Measurements from ENCODE around the gene SERPINA1. TPM values are rescaled to one million over a fixed set of nuclear protein-coding genes. Genes with fewer than 3 reads are reported as not detected.
A peak's percentile ranks its signal among the peaks of the same experiment; 100 is the strongest.

Gene SERPINA1
- total RNA-seq, 1 donor from 2014 or later: not detected

- DNase-seq (ENCODE audit: low read depth in 2 of 2): no peak
Observed at GRCh38 chr14:94383777-94384176, 4.6 kb downstream of the SERPINA1 start.

DNA sequence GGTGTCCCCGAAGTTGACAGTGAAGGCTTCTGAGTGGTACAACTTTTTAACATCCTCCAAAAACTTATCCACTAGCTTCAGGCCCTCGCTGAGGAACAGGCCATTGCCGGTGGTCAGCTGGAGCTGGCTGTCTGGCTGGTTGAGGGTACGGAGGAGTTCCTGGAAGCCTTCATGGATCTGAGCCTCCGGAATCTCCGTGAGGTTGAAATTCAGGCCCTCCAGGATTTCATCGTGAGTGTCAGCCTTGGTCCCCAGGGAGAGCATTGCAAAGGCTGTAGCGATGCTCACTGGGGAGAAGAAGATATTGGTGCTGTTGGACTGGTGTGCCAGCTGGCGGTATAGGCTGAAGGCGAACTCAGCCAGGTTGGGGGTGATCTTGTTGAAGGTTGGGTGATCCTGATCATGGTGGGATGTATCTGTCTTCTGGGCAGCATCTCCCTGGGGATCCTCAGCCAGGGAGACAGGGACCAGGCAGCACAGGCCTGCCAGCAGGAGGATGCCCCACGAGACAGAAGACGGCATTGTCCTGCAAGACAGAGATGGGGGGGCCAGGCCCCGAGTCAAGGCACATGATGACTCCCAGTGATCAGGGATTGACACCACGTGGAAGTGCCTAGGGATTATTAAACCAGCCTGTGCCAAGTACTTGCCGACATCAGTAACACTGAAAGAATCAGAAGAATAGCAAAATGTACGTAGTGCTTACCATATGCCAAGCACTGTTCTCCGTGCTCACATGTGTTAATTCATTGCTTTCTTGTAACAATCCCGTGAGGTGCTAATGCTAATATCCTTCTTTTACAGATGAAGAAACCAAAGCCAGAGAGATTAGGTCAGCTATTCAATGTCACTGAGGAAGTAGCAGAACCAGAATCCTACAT, 5.4 kb downstream of the SERPINA1 start:
- DNase-seq (ENCODE audit: low read depth in 2 of 2): no peak

- no peak for DNase-seq (ENCODE audit: low read depth in 2 of 2)
Observed at GRCh38 chr14:94382099-94382715, 6.2 kb downstream of the SERPINA1 start.

DNA sequence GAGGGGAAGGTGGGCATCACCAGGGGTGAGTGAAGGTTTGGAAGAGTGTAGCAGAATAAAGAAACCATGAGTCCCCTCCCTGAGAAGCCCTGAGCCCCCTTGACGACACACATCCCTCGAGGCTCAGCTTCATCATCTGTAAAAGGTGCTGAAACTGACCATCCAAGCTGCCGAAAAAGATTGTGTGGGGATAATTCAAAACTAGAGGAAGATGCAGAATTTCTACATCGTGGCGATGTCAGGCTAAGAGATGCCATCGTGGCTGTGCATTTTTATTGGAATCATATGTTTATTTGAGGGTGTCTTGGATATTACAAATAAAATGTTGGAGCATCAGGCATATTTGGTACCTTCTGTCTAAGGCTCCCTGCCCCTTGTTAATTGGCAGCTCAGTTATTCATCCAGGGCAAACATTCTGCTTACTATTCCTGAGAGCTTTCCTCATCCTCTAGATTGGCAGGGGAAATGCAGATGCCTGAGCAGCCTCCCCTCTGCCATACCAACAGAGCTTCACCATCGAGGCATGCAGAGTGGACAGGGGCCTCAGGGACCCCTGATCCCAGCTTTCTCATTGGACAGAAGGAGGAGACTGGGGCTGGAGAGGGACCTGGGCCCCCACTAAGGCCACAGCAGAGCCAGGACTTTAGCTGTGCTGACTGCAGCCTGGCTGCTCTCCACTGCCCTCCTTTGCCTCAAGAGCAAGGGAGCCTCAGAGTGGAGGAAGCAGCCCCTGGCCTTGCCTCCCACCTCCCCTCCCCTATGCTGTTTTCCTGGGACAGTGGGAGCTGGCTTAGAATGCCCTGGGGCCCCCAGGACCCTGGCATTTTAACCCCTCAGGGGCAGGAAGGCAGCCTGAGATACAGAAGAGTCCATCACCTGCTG, 7.0 kb downstream of the SERPINA1 start:
- DNase-seq (ENCODE audit: low read depth in 2 of 2): no peak

- no peak for DNase-seq (ENCODE audit: low read depth in 2 of 2)
Observed at GRCh38 chr14:94380225-94381148, 7.9 kb downstream of the SERPINA1 start.

GRCh38 chr14:94379291-94380224, 8.8 kb downstream of the SERPINA1 start:
- DNase-seq (ENCODE audit: low read depth in 2 of 2): no peak

DNA sequence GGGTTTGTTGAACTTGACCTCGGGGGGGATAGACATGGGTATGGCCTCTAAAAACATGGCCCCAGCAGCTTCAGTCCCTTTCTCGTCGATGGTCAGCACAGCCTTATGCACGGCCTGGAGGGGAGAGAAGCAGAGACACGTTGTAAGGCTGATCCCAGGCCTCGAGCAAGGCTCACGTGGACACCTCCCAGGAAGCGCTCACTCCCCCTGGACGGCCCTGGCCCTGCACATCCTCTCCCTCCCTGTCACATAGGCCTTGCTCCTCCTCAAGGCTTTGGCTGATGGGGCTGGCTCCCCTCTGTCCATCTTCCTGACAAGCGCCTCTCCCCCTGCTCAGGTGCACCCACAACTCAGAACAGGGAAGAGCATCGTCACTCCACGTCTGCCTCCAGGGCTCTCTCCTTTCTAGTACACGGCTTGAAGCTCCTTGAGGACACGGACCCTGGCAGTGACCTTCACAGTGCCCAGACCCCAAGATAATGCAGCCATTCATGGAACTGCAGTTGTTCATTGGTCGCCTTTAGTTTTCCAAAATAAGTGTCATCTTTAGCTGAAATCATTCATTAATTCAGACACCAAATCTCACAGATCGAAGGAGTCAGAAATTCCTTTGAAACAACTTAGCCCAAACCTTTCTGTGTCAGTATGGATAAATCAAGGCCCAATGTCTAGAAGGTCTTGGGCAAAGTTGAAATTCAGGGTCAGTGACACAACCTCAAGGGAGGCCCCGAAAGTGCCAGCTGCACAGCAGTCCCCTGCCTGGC, 9.7 kb downstream of the SERPINA1 start:
- DNase-seq (ENCODE audit: low read depth in 2 of 2): no peak

GRCh38 chr14:94377866-94378470, 10.4 kb downstream of the SERPINA1 start:
- no peak for DNase-seq (ENCODE audit: low read depth in 2 of 2)

- DNase-seq (ENCODE audit: low read depth in 2 of 2): no peak
Observed at GRCh38 chr14:94376976-94377865, 11.2 kb downstream of the SERPINA1 start.

DNA sequence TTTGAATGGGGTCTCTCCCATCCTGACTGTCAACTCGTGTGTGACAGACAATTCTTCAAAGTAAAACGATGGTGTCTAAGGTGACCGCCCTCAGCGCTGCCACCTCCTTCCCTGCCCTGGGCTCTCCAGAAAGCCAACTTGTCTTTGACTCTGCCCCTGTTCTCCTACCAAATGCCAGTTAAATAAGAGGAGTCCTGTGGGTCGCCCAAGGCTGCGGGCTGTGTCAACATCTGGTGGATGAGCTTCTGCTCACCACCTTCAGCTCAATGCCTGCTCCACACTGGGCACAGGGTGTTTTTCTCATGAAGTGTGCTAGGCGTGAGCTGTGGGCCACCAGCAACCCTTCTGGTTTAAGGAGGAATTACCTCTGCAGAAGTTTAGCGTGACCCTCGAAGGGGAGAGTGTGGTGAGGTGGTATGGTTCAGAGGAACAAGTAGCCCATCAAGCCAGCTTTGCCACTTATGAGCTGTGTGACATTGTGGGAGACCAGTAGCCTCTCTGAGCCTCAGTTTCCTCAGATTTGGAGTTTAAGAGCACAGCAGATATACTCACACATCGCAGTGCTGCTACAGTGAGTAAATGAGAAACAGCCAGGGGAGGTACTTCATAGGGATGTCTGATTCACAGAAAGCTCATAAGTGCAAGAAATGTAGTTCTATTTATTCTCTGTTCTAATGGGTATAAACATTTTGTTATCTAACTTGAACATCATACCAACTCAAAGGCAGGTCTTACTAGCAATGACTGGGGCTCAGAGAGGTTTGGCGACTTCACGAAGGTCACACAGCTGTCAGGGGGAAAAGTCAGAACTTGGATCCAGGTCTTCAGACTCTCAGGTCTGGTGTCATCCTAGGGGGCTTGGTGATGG, 12.1 kb downstream of the SERPINA1 start:
- no peak for DNase-seq (ENCODE audit: low read depth in 2 of 2)

- no peak for DNase-seq (ENCODE audit: low read depth in 2 of 2)
Observed at GRCh38 chr14:94375552-94376107, 12.8 kb downstream of the SERPINA1 start.

- DNase-seq (ENCODE audit: low read depth in 2 of 2): no peak
Observed at GRCh38 chr14:94374749-94375260, 13.6 kb downstream of the SERPINA1 start.

DNA sequence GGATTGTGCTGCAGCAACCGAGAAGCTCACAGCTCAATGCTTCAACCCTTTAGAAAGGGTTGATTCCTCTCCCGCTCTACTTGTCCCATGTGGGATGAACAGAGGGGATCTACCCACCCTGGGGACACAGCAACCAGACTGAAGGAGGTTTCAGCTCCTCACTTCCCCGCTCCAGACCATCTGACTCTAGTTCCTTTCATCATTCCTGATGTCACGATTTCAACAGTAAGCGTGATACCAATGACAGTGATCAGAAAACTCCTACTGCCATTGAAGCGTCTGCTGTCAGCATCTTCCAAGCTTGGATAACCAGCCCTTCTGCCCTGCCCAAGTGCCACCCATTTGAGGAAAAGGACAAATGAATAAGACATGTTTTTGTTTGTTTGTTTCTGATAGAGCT, 14.3 kb downstream of the SERPINA1 start:
- DNase-seq (ENCODE audit: low read depth in 2 of 2): no peak

DNA sequence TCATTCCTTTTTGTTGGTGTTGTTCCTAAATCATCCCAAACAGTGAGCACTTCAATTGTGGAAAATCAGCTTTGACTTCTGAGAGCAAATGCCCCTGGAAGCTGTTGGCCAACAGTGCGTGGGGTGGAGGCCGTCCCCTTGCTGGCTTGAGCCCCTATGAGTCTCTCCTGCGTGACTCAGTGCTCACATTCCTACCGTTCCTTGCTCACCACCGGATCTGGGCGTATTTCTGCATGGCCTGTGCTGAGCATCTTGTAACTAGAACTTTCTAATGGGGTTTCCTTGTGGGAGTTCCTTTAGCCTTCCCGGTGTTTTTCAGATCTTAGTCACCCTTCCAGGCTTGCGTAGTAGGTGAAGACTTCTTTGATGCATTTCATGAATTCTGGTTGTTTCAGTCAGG, 14.7 kb downstream of the SERPINA1 start:
- DNase-seq (ENCODE audit: low read depth in 2 of 2): peak in 1 of 2 donors; percentile 50

GRCh38 chr14:94372021-94372605, 16.3 kb downstream of the SERPINA1 start:
- DNase-seq (ENCODE audit: low read depth in 2 of 2): no peak

DNA sequence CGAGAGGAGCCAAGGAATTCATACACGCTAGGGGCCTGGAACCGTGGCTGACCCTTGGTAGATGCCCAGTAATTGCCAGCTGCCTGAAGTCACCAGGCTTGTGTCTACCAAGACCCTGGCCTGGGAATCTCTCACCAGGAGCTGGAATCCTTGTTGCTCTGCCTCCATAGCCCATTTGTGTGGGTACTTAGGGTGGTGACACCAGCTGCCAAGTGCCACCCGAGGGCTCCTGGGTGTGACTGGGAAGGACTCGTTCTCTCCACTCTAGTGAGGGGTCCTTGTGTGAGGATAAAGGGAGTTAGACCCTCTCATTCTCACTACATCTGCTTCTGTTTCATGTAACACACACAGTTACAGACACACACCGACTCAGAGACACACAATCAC, 17.9 kb downstream of the SERPINA1 start:
- no peak for DNase-seq (ENCODE audit: low read depth in 2 of 2)

Measured in lung microvascular endothelial cell (primary cell).